OCI-LY1 (cell line): ENCODE data around the gene DPH7.

ENCODE experiments used
- EZH2 ChIP-seq: fragments of 200-600 bp; sonication (generic), shearing (Covaris generic); IDR thresholded peaks from 2 replicates; pipeline ENCODE4 v1.8.0; 2017; ENCODE audit warnings: borderline replicate concordance, mixed run types, mild to moderate bottlenecking, antibody characterized with exemption, low read length, moderate library complexity, mixed read lengths
- TF ChIP-seq, protein P1 (sequence below): fragments of 200-600 bp; sonication (generic), shearing (Covaris generic); IDR thresholded peaks from 2 replicates; pipeline ENCODE4 v1.5.1; 2017; ENCODE audit warnings: mild to moderate bottlenecking, antibody characterized with exemption, low read length, moderate library complexity, mixed read lengths

DNA sequence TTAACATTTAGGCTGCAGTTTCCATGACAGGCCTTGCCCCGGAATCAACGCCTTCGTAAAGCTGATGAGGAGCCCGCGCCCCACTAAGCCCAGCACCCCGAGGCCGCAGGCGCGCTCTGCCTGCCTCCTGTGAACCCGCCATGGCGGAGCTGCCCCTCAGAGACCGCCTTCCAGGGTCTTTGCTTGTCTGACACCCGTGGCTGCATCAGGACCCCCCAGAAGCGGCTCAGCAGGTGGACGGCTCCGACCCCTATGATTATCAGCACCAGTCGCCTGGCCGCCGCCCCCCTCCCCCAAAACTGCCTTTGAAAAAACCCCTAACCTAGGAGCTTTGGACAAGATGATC is 507 bp upstream of the DPH7 start:
- TF ChIP-seq, protein P1, sequence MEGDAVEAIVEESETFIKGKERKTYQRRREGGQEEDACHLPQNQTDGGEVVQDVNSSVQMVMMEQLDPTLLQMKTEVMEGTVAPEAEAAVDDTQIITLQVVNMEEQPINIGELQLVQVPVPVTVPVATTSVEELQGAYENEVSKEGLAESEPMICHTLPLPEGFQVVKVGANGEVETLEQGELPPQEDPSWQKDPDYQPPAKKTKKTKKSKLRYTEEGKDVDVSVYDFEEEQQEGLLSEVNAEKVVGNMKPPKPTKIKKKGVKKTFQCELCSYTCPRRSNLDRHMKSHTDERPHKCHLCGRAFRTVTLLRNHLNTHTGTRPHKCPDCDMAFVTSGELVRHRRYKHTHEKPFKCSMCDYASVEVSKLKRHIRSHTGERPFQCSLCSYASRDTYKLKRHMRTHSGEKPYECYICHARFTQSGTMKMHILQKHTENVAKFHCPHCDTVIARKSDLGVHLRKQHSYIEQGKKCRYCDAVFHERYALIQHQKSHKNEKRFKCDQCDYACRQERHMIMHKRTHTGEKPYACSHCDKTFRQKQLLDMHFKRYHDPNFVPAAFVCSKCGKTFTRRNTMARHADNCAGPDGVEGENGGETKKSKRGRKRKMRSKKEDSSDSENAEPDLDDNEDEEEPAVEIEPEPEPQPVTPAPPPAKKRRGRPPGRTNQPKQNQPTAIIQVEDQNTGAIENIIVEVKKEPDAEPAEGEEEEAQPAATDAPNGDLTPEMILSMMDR: no peak
- no peak for TF ChIP-seq EZH2
